Mucosa of descending colon (tissue), 3 donors: ENCODE measurements around the gene IGLL1. TPM values are rescaled to one million over a fixed set of nuclear protein-coding genes. Genes with fewer than 3 reads are reported as not detected.

ENCODE experiments used
- ATAC-seq: fragments of 200-7000 bp; cut with Tn5 transposase; one replicate; pipeline ENCODE4 v1.9.1; 2020; ENCODE audit warnings: mild to moderate bottlenecking, moderate library complexity
- DNase-seq, 3 donors: peaks; one replicate each; pipeline ENCODE4 v3.0.0-alpha.2; 2020
- H3K36me3 ChIP-seq: fragments of 200-600 bp; one replicate; pipeline ENCODE4 v1.8.0; 2021; ENCODE audit warnings: low read depth, mild to moderate bottlenecking
- H3K4me1 ChIP-seq: fragments of 200-600 bp; one replicate; pipeline ENCODE4 v1.8.0; 2021; ENCODE audit warnings: low read depth, mild to moderate bottlenecking
- H3K4me3 ChIP-seq: fragments of 200-600 bp; one replicate; pipeline ENCODE4 v1.8.0; 2021; ENCODE audit warnings: mild to moderate bottlenecking
- H3K9me3 ChIP-seq: fragments of 200-600 bp; one replicate; pipeline ENCODE4 v1.8.0; 2021; ENCODE audit warnings: mild to moderate bottlenecking
- intact Hi-C, 2 donors: fragments of 100-400 bp; cut with DNase I in 1 of 2; cut with micrococcal nuclease in 1 of 2; formaldehyde crosslinking; loops; one replicate each; pipeline versions ENCODE4 v1.11.0 to v1.11.1; 2022; cut with DNase I, micrococcal nuclease
- total RNA-seq, 3 donors: library from RNA; stranded (reverse); fragmentation: NEBNext Ultra II Directional in 2 of 3; extraction: Animal tissue kit (Norgen Biotek cat#: 25700) in 2 of 3; gene quantifications; one replicate each; pipeline versions ENCODE4 v1.2.1 to v1.2.4, GENCODE V29; 2021 to 2023
- TF ChIP-seq, protein P1 (sequence below): fragments of 200-600 bp; IDR thresholded peaks from one replicate; pipeline ENCODE4 v1.8.0; 2022; ENCODE audit warnings: antibody characterized with exemption, mild to moderate bottlenecking
- donor health status: DM: no; HTN: no; CAD: no; lungs with moderate emphysema.
- donor health status: DM: no; HTN: no; CAD: no.
- donor health status: DM: no; HTN: yes; CAD: no.

Gene IGLL1
- total RNA-seq, 3 donors from 2014 or later: not detected

DNA sequence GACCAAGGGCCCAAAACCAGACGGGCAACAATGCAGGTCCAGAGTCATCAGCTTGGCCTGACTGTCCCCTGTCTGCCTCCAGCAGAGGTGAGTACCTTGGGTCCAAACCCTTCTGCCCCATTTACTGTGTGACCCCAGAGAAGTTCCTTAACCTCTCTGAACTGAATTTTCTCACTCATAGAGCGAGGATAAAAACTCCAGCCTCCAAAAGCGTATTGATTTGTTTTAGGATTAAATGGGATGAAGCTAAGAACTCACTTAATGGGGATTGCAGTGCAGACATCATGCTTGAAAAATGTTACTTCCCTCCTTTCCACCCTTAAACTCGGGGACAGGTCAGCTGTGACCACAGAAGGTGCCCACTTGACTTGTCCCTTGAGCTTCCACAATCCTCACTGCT, 22.6 kb downstream of the IGLL1 start:
- TF ChIP-seq, protein P1, sequence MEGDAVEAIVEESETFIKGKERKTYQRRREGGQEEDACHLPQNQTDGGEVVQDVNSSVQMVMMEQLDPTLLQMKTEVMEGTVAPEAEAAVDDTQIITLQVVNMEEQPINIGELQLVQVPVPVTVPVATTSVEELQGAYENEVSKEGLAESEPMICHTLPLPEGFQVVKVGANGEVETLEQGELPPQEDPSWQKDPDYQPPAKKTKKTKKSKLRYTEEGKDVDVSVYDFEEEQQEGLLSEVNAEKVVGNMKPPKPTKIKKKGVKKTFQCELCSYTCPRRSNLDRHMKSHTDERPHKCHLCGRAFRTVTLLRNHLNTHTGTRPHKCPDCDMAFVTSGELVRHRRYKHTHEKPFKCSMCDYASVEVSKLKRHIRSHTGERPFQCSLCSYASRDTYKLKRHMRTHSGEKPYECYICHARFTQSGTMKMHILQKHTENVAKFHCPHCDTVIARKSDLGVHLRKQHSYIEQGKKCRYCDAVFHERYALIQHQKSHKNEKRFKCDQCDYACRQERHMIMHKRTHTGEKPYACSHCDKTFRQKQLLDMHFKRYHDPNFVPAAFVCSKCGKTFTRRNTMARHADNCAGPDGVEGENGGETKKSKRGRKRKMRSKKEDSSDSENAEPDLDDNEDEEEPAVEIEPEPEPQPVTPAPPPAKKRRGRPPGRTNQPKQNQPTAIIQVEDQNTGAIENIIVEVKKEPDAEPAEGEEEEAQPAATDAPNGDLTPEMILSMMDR: no peak
- no peaks in the 10 kb centered on the region for H3K36me3 ChIP-seq
- H3K4me3 ChIP-seq: no peak overlapping the region
- DNase-seq (no peak), ATAC-seq (no peak)
- H3K9me3 ChIP-seq: no peaks in the 10 kb centered on the region
- intact Hi-C loops: no loop called here
- H3K4me1 ChIP-seq: no peaks in the 10 kb centered on the region

DNA sequence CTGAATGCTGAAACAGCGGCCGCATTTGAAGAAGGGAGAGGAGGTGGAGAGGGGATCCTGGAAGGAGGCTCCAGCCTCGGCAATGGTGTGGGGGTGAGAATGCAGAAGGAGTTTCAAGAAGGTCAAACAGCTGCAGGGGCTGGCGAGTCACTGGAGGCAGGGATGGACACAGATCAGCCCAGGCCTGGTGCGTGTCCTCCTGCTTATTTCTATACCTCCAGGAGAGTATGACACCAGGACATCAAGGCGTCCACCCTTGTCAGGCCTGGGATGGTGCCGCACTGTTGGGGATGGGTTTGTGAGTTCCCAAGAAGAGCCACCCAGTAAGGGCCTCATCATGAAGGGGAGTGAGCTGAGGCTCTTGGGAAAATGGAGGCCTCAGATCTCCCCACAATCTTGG, 23.1 kb downstream of the IGLL1 start:
- Histone ChIP-seq H3K9me3 (no peaks in the 10 kb centered on the region), H3K36me3 (no peaks in the 10 kb centered on the region), H3K4me3 (no peak overlapping the region), H3K4me1 (no peaks in the 10 kb centered on the region)
- ATAC-seq (no peak), DNase-seq (no peak)
- TF ChIP-seq, protein P1: no peak
- intact Hi-C loops: no loop called here

DNA sequence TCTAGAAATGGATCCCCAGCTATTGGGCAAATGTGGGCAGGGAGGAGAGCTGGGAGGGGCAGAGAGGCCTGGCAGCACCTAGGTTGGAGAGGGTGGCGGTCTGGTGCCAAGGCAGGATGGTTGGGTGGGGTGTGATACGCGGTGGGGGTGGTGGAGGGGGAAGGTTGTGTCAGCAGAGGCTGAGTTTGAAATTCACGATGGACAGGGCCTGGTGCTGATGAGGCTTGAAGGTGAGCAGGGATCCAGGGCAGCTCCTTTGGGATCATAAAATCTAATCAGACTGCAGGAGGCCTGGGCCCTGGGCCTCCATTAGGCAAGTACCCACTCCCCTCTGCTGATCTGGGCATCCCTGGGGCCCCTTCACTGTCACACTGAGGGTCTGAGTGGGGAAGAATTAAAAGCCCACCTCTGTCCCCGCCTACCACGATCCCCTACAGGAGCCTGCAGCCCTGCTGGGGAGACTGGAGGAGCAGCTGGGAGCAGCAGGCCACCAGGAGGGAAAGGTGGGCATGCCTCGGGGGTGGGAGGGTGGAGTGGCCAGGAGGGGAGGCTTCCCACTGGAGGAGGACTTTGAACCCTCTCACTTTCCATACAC, 24.0 kb downstream of the IGLL1 start:
- ATAC-seq: no peak
- no peak for DNase-seq
- no peak overlapping the region for H3K4me3 ChIP-seq
- no peaks in the 10 kb centered on the region for H3K36me3 ChIP-seq
- H3K9me3 ChIP-seq: no peaks in the 10 kb centered on the region
- TF ChIP-seq, protein P1: no peak
- H3K4me1 ChIP-seq: no peaks in the 10 kb centered on the region
- intact Hi-C loops: no loop called here

DNA sequence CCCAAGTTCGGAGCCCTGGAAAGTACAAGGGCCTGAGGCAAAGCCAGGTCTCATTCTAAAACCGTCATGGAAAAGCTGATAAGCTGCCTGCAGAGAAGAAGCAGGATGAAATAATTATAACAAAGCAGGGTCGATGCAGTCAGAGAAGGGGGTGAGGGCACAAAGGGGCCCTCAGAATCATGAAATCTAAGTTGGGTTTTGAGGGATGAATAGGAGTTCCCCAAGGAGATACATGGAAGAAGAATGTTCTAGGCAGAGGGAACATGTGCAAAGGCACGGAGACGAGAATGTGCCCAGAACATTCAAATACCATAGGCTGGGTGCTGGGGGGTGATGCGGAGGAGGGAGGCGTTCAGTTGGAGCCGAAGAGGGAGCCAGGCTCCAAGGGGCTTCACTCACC, 25.0 kb downstream of the IGLL1 start:
- Histone ChIP-seq H3K9me3 (no peaks in the 10 kb centered on the region), H3K4me3 (no peak overlapping the region), H3K4me1 (no peaks in the 10 kb centered on the region), H3K36me3 (no peaks in the 10 kb centered on the region)
- ATAC-seq (no peak), DNase-seq (no peak)
- intact Hi-C loops: no loop called here
- TF ChIP-seq, protein P1: no peak

DNA sequence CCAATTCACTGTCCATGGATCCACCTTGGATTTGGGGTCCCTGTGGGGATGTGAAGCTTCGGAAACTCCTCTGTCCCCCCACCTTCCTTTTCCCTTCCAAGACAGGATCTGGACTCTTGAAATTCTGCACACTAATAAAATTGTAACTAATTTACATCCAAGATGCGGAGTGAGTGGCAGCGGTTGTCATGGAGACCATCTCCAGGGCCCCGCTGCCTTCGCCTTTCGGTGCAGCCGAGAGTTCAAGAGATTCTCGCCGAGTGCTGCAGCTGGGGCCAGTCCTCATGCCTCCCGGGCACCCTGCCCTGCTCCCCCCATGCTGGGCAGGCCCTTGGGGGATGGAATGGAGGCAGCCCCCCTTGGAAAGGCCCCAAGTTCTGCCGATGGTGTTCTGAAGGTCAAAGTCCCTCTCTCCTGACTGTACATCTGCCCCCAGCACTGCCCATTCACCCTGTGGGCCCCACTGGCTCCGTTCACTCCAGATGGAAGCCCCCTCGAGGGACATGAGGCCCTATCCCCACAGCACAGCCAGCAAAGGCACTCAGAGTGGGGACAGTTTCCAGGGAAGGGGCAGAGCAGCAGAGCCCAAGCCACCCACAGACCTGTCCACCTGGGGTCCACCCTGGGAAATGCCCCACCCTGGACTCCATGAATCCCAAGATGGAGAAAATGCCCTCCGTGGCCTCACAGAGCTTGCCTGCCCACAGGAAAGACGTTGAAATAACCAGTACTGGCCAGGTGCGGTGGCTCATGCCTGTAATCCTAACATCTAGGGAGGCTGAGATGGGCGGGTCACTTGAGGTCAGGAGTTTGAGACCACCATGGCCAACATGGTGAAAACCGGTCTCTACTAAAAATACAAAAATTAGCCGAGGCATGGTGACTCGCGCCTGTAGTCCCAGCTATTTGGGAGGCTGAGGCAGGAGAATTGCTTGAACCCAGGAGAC, 25.9 kb downstream of the IGLL1 start:
- H3K4me3 ChIP-seq: no peak overlapping the region
- H3K4me1 ChIP-seq: no peaks in the 10 kb centered on the region
- no peaks in the 10 kb centered on the region for H3K9me3 ChIP-seq
- intact Hi-C loops: no loop called here
- DNase-seq: no peak
- no peaks in the 10 kb centered on the region for H3K36me3 ChIP-seq
- ATAC-seq: no peak
- TF ChIP-seq, protein P1: no peak
